IMR-90 (cell line): ENCODE results near the gene GPR171. TPM values are rescaled to one million over a fixed set of nuclear protein-coding genes. Genes with fewer than 3 reads are reported as not detected.

Experiments
- ATAC-seq: fragments of 200-7000 bp; cut with Tn5 transposase; 2 replicates; pipeline ENCODE4 v1.9.1; 2020; ENCODE audit warnings: low read depth, mild to moderate bottlenecking, moderate library complexity
- BruUV-seq: library from RNA; stranded (reverse); fragments of 400-500 nt; replicated peaks from 2 replicates; lab custom pipeline; 2021; lab: Mats Ljungman, UMichigan
- CTCF ChIA-PET: fragments of 300-600 bp; formaldehyde crosslinking; extraction: SDS; loops from one replicate; lab custom pipeline; 2021; ENCODE audit warnings: antibody characterized with exemption; lab: Yijun Ruan, JAX
- POLR2A ChIA-PET: fragments of 300-600 bp; sonication (Branson Sonifier 250); formaldehyde crosslinking; loops from one replicate; lab custom pipeline; 2022; ENCODE audit warnings: antibody characterized with exemption; ENCODE audit not compliant: unreplicated experiment; lab: Charles Lee
- DNase-seq: peaks from one replicate; pipeline ENCODE4 v3.0.0; 2013
- H2AFZ ChIP-seq: replicated peaks from 2 replicates; pipeline ENCODE3; 2013; ENCODE audit warnings: low read length, mild to moderate bottlenecking; ENCODE audit not compliant: poor library complexity
- H2AK5ac ChIP-seq: 2 replicates; pipeline ENCODE4 v1.6.1; 2013; ENCODE audit warnings: low read depth, low read length, inconsistent platforms
- H2AK9ac ChIP-seq: replicated peaks from 2 replicates; pipeline ENCODE3; 2013; ENCODE audit warnings: mild to moderate bottlenecking, low read depth, low read length, moderate library complexity; ENCODE audit not compliant: poor library complexity
- H2BK120ac ChIP-seq: 2 replicates; pipeline ENCODE4 v1.6.1; 2013; ENCODE audit warnings: low read depth, low read length, inconsistent platforms
- H2BK15ac ChIP-seq: 3 replicates; pipeline ENCODE4 v1.6.1; 2013; ENCODE audit warnings: low read depth, low read length, inconsistent platforms
- H2BK20ac ChIP-seq: 2 replicates; pipeline ENCODE4 v1.6.1; 2013; ENCODE audit warnings: low read depth, mild to moderate bottlenecking, inconsistent platforms, low read length, moderate library complexity
- H2BK5ac ChIP-seq: 2 replicates; pipeline ENCODE4 v1.6.1; 2013; ENCODE audit warnings: mild to moderate bottlenecking, low read depth, low read length, inconsistent platforms; ENCODE audit not compliant: poor library complexity, severe bottlenecking
- H3K14ac ChIP-seq: replicated peaks from 2 replicates; pipeline ENCODE4 v1.6.1; 2013; ENCODE audit warnings: low read depth, low read length, inconsistent platforms
- H3K18ac ChIP-seq: 2 replicates; pipeline ENCODE4 v1.6.1; 2013; ENCODE audit warnings: low read depth, low read length, control low read depth
- H3K23ac ChIP-seq: 2 replicates; pipeline ENCODE4 v1.6.1; 2013; ENCODE audit warnings: low read depth, low read length, inconsistent platforms
- H3K27ac ChIP-seq: 2 replicates; pipeline ENCODE4 v1.5.1; 2013; ENCODE audit warnings: mild to moderate bottlenecking, control low read depth, low read length; ENCODE audit not compliant: insufficient read depth
- H3K27me3 ChIP-seq: 2 replicates; pipeline ENCODE4 v1.6.1; 2013; ENCODE audit warnings: low read length; ENCODE audit not compliant: control insufficient read depth, insufficient read depth
- H3K36me3 ChIP-seq: 2 replicates; pipeline ENCODE4 v1.6.1; 2013; ENCODE audit warnings: low read length, mixed read lengths; ENCODE audit not compliant: control insufficient read depth, insufficient read depth
- H3K4ac ChIP-seq: 2 replicates; pipeline ENCODE4 v1.6.1; 2013; ENCODE audit warnings: low read depth, low read length, inconsistent platforms
- H3K4me1 ChIP-seq: 2 replicates; pipeline ENCODE4 v1.6.1; 2013; ENCODE audit warnings: low read length, mixed read lengths; ENCODE audit not compliant: control insufficient read depth, insufficient read depth
- H3K4me2 ChIP-seq: 2 replicates; pipeline ENCODE4 v1.6.1; 2013; ENCODE audit warnings: low read depth, mild to moderate bottlenecking, control low read depth, low read length, moderate library complexity
- H3K4me3 ChIP-seq: 2 replicates; pipeline ENCODE4 v1.5.1; 2013; ENCODE audit warnings: low read depth, mild to moderate bottlenecking, control low read depth, low read length, moderate library complexity; ENCODE audit not compliant: insufficient read depth
- H3K56ac ChIP-seq: 2 replicates; pipeline ENCODE4 v1.6.1; 2013; ENCODE audit warnings: low read length, inconsistent platforms; ENCODE audit not compliant: insufficient read depth; ENCODE audit errors: extremely low read depth
- H3K79me1 ChIP-seq, 2 experiments: 2 replicates each; pipeline ENCODE4 v1.6.1; 2013; ENCODE audit warnings: low read length in 2 of 2, inconsistent platforms in 1 of 2, low read depth in 1 of 2
- H3K9ac ChIP-seq: 2 replicates; pipeline ENCODE4 v1.6.1; 2013; ENCODE audit warnings: low read depth, low read length, control low read depth
- H3K9me1 ChIP-seq: 2 replicates; pipeline ENCODE4 v1.6.1; 2013; ENCODE audit warnings: low read length, inconsistent platforms; ENCODE audit not compliant: insufficient read depth
- H3K9me3 ChIP-seq: 2 replicates; pipeline ENCODE4 v1.6.1; 2013; ENCODE audit warnings: low read length; ENCODE audit not compliant: control insufficient read depth, insufficient read depth
- H4K20me1 ChIP-seq: 2 replicates; pipeline ENCODE4 v1.6.1; 2013; ENCODE audit warnings: low read length, inconsistent platforms; ENCODE audit not compliant: insufficient read depth
- H4K5ac ChIP-seq: 2 replicates; pipeline ENCODE4 v1.6.1; 2013; ENCODE audit warnings: mild to moderate bottlenecking, low read depth, low read length, control low read depth
- H4K8ac ChIP-seq, 2 experiments: 2 replicates each; pipeline ENCODE4 v1.6.1; 2013; ENCODE audit warnings: low read depth in 2 of 2, low read length in 2 of 2, control low read depth in 1 of 2, inconsistent platforms in 1 of 2
- H4K91ac ChIP-seq: 2 replicates; pipeline ENCODE4 v1.6.1; 2013; ENCODE audit warnings: low read depth, low read length, inconsistent platforms; ENCODE audit not compliant: insufficient read depth
- MXI1 ChIP-seq: IDR thresholded peaks from 2 replicates; pipeline ENCODE4 v1.6.1; 2012; ENCODE audit warnings: low read depth, mild to moderate bottlenecking, low read length, moderate library complexity, borderline replicate concordance
- WGBS, 2 experiments: methylation state at CpG; one replicate each; pipeline versions ENCODE4 v1.1.5 to v1.1.7; 2013; ENCODE audit warnings: missing lambda C conversion rate in 2 of 2; ENCODE audit not compliant: insufficient read length in 1 of 2; ENCODE audit errors: extremely low coverage in 2 of 2; 5-methylcytosine and 5-hydroxymethylcytosine counted together
- dilution Hi-C: fragments of 300-500 bp; cut with HindIII; formaldehyde crosslinking; loops from one replicate; pipeline ENCODE4 v1.14.3; 2018; ENCODE audit warnings: low sequenced_read_pairs; ENCODE audit not compliant: unreplicated experiment
- in situ Hi-C: fragments of 300-500 bp; cut with MboI; formaldehyde crosslinking; loops from 3 replicates; pipeline ENCODE4 v1.14.3; 2019; ENCODE audit warnings: low sequenced_read_pairs, inconsistent platforms, mixed read lengths
- intact Hi-C: fragments of 100-400 bp; cut with micrococcal nuclease; formaldehyde crosslinking; loops from 2 replicates; pipeline ENCODE4 v1.10.0; 2022
- polyA plus RNA-seq, 3 experiments: library from polyadenylated mRNA; depleted of rRNA; stranded (reverse); fragments of >200 nt; gene quantifications; 2 replicates each; pipeline ENCODE4 v1.2.3, GENCODE V29; 2012; ENCODE audit warnings: low replicate concordance in 1 of 3
- total RNA-seq: library from RNA; depleted of rRNA; stranded (reverse); fragments of >200 nt; gene quantifications from 2 replicates; pipeline ENCODE4 v1.2.3, GENCODE V29; 2012

The GPR171 gene
- total and polyA plus RNA-seq, 2 of the 4 experiments (the other 2 are of a cell fraction), result not detected

DNA sequence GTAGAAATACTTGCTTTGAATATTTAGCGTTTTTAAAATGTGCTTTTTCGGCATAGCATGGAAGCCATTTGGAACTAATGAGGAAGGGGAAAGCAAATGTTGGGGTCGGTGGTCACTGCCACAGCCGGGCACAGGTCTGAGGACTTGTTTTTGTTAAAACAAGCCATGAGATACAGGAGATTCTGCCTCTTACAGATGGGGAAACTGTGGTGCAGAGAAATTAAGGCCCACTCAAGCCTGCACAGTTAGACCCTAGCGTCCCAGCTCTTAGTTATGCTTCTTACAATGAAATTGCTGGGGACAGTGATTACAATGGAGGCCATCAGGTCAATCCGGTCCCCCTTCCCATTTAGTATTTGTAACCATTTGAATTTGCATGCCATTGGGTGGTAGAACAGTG lies 2.5 kb upstream of the GPR171 start:
- no peak for ATAC-seq
- no peak overlapping the region for H3K9ac ChIP-seq
- H3K4me3 ChIP-seq, result no peak overlapping the region
- DNase-seq, result no peak
- H3K79me1 ChIP-seq, result no peaks in the 10 kb centered on the region
- no peak overlapping the region for H3K18ac ChIP-seq
- H4K5ac ChIP-seq, result no peak overlapping the region
- H3K9me1 ChIP-seq, result no peaks in the 10 kb centered on the region
- no peak overlapping the region for H2BK15ac ChIP-seq
- intact Hi-C loops, result no loop called here
- H2BK20ac ChIP-seq, result no peak overlapping the region
- H2AK9ac ChIP-seq, result no peak overlapping the region
- H3K14ac ChIP-seq, result no peak overlapping the region
- WGBS, 2 experiments, result no CpG with 5 or more reads among the region's 6 CpGs
- ChIA-PET POLR2A (no interaction called here), CTCF (no interaction called here)
- no peak overlapping the region for H3K56ac ChIP-seq
- H3K4me2 ChIP-seq, result no peak overlapping the region
- H2AK5ac ChIP-seq, result no peak overlapping the region
- H3K27me3 ChIP-seq, result no peaks in the 10 kb centered on the region
- H4K8ac ChIP-seq, result no peak overlapping the region
- H3K4me1 ChIP-seq, result no peaks in the 10 kb centered on the region
- H3K4ac ChIP-seq, result no peak overlapping the region
- H4K91ac ChIP-seq, result no peak overlapping the region
- H3K9me3 ChIP-seq, result no peaks in the 10 kb centered on the region
- H4K20me1 ChIP-seq, result no peaks in the 10 kb centered on the region
- TF ChIP-seq MXI1, result no peak
- no TSS peak for BruUV-seq
- no peak overlapping the region for H2BK5ac ChIP-seq
- no peak overlapping the region for H3K23ac ChIP-seq
- H3K36me3 ChIP-seq, result no peaks in the 10 kb centered on the region
- in situ Hi-C loops, result no loop called here
- no peak overlapping the region for H3K27ac ChIP-seq
- dilution Hi-C loops, result no loop called here
- H2AFZ ChIP-seq, result no peak overlapping the region
- no peak overlapping the region for H2BK120ac ChIP-seq
